GM20000 (cell line): ENCODE data around the gene LMNB1.

Experiments used
- DNase-seq: peaks from one replicate; pipeline ENCODE4 v3.0.0; 2012; ENCODE audit warnings: low spot score
- TF ChIP-seq, protein P1 (sequence below): IDR thresholded peaks from 2 replicates; pipeline ENCODE4 v1.5.1; 2012; ENCODE audit warnings: mild to moderate bottlenecking, control low read depth; ENCODE audit errors: extremely low read depth, missing control alignments

The LMNB1 gene

DNA sequence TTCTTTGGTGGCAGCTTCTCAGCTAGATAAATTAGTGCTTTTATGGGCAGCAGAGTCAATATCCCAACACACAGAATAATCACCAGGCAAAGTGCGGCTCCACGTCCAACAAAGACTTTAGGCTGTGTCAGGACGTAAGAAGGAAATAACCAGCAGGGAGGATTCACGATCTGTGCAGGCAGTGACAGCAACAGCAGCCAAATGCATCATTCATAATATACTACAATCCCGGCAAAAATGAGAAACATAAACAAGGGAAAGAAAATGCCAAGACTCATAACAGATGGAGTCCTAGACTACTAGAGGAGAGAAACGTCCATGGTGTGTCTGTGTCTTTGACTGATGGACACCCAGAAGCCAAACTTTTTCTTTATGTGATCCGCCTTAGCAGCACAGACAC, 100.7 kb downstream of the LMNB1 start:
- TF ChIP-seq, protein P1, sequence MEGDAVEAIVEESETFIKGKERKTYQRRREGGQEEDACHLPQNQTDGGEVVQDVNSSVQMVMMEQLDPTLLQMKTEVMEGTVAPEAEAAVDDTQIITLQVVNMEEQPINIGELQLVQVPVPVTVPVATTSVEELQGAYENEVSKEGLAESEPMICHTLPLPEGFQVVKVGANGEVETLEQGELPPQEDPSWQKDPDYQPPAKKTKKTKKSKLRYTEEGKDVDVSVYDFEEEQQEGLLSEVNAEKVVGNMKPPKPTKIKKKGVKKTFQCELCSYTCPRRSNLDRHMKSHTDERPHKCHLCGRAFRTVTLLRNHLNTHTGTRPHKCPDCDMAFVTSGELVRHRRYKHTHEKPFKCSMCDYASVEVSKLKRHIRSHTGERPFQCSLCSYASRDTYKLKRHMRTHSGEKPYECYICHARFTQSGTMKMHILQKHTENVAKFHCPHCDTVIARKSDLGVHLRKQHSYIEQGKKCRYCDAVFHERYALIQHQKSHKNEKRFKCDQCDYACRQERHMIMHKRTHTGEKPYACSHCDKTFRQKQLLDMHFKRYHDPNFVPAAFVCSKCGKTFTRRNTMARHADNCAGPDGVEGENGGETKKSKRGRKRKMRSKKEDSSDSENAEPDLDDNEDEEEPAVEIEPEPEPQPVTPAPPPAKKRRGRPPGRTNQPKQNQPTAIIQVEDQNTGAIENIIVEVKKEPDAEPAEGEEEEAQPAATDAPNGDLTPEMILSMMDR: no peak
- DNase-seq: no peak

DNA sequence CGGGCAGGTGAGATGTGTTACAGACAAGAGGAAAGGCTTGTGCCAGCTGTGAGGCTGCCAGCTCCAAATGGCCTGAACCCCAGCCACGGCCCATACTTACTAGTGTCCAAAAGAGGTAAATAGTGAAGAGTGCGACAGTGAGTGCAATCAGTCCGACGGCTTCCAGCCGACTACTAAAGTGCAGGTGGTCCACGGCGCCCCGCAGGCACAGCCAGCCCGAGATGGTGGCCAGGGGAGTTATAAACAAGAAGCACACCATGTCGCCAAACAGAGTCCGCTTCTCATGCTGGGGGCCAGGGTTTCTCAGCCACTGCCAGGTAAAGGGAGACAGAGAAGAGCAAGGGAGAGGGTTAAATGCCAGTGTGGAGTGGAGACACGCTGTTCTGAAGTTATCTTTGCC, 101.1 kb downstream of the LMNB1 start:
- TF ChIP-seq, protein P1: no peak
- DNase-seq: no peak

DNA sequence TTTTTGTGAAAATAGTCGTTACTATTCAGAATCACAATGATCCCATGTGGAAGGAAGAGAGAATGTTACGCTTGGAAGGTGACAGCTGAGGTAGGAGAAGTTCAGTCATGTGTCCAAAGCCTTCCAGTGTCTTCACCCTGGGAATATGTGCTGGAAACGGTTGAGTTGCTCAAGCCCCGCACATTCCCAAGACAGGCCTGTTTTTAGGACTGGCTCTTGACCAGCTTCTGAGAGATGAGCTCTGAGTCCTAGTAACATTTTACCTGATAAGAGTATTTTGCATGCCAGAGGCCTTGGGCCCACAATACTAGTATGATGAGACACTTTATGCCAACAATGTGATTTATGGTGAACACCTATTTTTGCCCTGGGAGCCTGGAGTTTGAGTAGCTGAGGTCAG, 101.7 kb downstream of the LMNB1 start:
- TF ChIP-seq, protein P1: no peak
- no peak for DNase-seq

DNA sequence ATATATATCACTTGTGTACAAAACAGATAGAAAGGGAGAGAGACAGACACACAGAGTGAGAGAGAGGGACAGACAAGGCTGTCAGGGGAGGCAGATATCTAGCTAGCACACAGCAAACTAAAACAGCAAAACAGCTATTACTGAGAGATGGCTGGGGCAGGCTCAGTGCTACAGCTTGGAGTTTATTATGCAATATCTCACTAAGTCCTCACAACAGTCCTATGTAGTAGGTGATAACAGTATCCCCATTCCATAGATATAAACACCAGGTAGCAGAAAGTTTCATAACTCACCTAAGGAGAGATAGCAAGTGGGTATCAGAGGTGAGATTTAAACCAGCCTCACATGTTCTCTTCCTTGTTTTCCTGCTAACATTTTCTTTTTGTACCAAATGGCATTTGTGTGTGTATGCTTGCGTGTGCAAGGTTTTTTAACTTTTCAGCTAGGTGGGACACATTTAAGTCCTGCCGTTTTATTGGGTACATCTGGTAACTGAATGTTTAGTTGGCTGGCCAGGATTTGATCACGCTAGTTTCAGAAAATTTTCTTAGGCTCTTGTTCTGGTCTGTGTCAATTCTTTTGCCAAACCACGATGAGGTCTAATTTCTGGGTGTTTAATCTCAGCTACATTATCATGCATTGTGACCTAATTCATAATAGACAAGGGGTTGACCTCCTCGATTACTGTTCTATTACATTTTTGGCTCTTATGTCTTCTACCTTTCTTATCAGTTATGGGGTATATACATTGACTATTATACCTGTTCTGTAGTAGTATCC, 105.1 kb downstream of the LMNB1 start:
- TF ChIP-seq, protein P1: no peak
- no peak for DNase-seq

DNA sequence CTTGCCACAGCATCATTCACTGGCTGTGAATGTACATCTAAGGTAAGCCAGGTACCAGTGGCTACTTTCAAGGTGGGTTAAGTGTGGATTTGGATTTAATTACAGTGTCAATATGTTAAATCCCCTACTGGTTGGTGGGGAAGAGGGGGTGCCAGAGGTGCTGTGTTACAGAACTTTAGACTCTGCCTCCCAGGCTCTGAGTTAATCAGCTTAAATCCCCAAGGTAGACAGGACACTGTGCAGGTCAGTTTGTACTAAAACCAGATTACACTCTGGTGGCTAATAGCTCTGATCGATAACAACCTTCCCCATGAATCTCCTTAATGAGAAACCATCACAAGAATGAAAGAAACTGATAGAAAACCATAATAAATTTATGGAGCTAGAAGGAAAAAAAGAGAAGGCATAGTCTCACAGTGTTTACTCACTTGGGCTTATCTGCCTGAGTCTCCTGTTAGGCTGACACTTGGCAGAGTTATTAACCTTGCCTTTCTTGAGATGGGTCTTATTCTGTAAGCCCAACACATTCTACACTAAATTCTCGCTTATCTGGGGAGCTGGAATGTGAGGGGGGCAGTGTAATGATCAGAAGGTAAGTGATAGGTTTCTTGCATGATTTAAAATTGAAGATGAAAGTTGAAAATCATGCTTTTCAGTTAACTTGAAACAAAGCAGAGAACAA, 106.8 kb downstream of the LMNB1 start:
- TF ChIP-seq, protein P1: no peak
- DNase-seq: no peak

DNA sequence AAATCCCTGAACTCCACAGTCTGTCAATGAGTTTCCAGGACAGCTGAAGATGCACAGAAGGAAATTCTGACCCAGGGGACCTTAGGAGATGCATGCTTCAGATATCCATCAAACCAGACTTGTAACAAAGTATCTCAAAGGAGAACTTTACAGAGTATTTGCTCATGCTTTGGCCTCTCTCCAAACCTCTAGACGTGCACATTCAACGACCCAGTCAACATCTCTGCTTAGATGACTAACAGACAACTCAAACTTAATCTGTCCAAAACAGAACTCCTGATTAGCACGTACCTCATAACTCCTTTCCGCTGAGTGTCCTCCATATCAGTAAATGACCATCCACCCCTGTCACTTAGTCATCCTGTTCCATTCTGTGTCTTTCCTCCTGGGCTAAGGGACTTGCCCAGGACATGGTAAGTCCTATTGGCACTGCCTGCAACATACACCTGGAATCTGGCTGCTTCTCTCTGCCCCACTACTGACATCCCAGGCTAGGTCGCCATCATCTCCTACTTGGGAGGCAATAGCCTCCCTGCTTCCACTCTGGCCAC, 107.4 kb downstream of the LMNB1 start:
- DNase-seq: no peak
- TF ChIP-seq, protein P1: no peak
